Measurements from ENCODE around the gene TAMALIN. TPM values are rescaled to one million over a fixed set of nuclear protein-coding genes. Genes with fewer than 3 reads are reported as not detected.
A peak's percentile ranks its signal among the peaks of the same experiment; 100 is the strongest.

The TAMALIN gene
- total RNA-seq, 1 experiment from 2014 or later: not detected

- POLR2A ChIA-PET: interaction anchor here (1.5 to 2.0 kb wide), 4 partner anchors 8 to 47 kb away, joined by 5 to 7 read pairs (median 6); no protein-coding TSS in a partner anchor
- peak overlapping the region; percentile 78 for H3K4me3 Mint-ChIP-seq (ENCODE audit: unreplicated experiment)
These were observed 17.4 kb downstream of the TAMALIN start for GRCh38 chr12:52023976-52024688.

GRCh38 chr12:52024845-52025230, 18.1 kb downstream of the TAMALIN start:
- ChIA-PET POLR2A (interaction anchor here (0.7 to 2.2 kb wide), 8 partner anchors 12 to 123 kb away, joined by 3 to 33 read pairs (median 4); partner anchors contain the start of gene ATG101), CTCF (interaction anchor here (0.5 to 17.1 kb wide), 36 partner anchors 8 to 1520 kb away, joined by 3 to 560 read pairs (median 6); partner anchors contain the start of genes ANKRD33, ATG101, NR4A1 and SMIM41)
- Mint-ChIP-seq H3K4me3 (ENCODE audit: unreplicated experiment) (no peak overlapping the region), H3K27ac (ENCODE audit: low read depth, unreplicated experiment) (no peak overlapping the region), H3K27me3 (ENCODE audit: insufficient read depth, unreplicated experiment) (peaks cover 10% of the 10 kb centered on the region), H3K9me3 (ENCODE audit: unreplicated experiment) (no peaks in the 10 kb centered on the region), H3K4me1 (ENCODE audit: insufficient read depth, unreplicated experiment) (peaks cover 11% of the 10 kb centered on the region), H3K36me3 (ENCODE audit: insufficient read depth, unreplicated experiment) (no peaks in the 10 kb centered on the region)
- no peak for TF ChIP-seq CTCF (IDR thresholded peaks at IDR 0.05; ENCODE audit: unreplicated experiment)
- BruUV-seq (replicated peaks): no TSS peak
- intact Hi-C loops (cut with micrococcal nuclease): loop anchor here (1.0 to 2.0 kb wide), 6 partner anchors 32 to 130 kb away; partner anchors contain the start of gene ATG101
- no peak for DNase-seq (ENCODE audit: unreplicated experiment)

More at GRCh38 chr12:52023976-52024688, 17.4 kb downstream of the TAMALIN start:
- DNase-seq (ENCODE audit: unreplicated experiment): no peak
- H3K36me3 Mint-ChIP-seq (ENCODE audit: insufficient read depth, unreplicated experiment): no peaks in the 10 kb centered on the region
- CTCF ChIA-PET: interaction anchor here (0.5 to 17.1 kb wide), 23 partner anchors 9 to 555 kb away, joined by 3 to 560 read pairs (median 6); partner anchors contain the start of genes ATG101 and SMIM41
- intact Hi-C loops (cut with micrococcal nuclease): loop anchor here (1.0 to 2.0 kb wide), 2 partner anchors 20 to 129 kb away; no protein-coding TSS in a partner anchor
- H3K27ac Mint-ChIP-seq (ENCODE audit: low read depth, unreplicated experiment): peak overlapping the region; percentile 23
- H3K27me3 Mint-ChIP-seq (ENCODE audit: insufficient read depth, unreplicated experiment): peaks cover 12% of the 10 kb centered on the region
- H3K4me1 Mint-ChIP-seq (ENCODE audit: insufficient read depth, unreplicated experiment): peaks cover 11% of the 10 kb centered on the region
- TF ChIP-seq CTCF (IDR thresholded peaks at IDR 0.05; ENCODE audit: unreplicated experiment): no peak
- no TSS peak for BruUV-seq (replicated peaks)
- no peaks in the 10 kb centered on the region for H3K9me3 Mint-ChIP-seq (ENCODE audit: unreplicated experiment)

DNA sequence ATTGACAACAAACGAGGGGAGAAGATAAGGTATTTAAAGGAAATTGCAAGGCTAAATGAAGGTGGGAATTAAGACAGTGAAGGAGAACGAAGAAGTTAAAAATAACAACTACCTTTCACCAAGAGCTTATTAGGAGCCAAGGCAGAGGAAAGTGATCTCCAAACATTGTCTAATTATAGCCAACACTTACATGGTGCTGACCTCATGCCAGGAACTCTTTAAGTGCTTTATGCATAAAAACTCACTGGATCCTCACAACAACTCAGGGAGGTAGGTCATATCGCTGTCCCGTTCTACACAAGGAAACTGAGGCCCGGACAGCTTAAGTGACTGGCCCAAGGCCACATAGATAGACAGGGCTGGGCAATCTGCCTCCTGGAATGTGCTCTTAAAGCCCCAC, 19.5 kb downstream of the TAMALIN start:
- DNase-seq (ENCODE audit: unreplicated experiment): no peak
- no peak for TF ChIP-seq CTCF (IDR thresholded peaks at IDR 0.05; ENCODE audit: unreplicated experiment)
- CTCF ChIA-PET: interaction anchor here (0.6 to 17.1 kb wide), 39 partner anchors 9 to 960 kb away, joined by 3 to 560 read pairs (median 6); partner anchors contain the start of genes ANKRD33, ATG101, NR4A1 and SMIM41
- no peak overlapping the region for H3K27ac Mint-ChIP-seq (ENCODE audit: low read depth, unreplicated experiment)
- no peaks in the 10 kb centered on the region for H3K27me3 Mint-ChIP-seq (ENCODE audit: insufficient read depth, unreplicated experiment)
- peaks cover 11% of the 10 kb centered on the region for H3K4me1 Mint-ChIP-seq (ENCODE audit: insufficient read depth, unreplicated experiment)
- no peak overlapping the region for H3K4me3 Mint-ChIP-seq (ENCODE audit: unreplicated experiment)
- H3K9me3 Mint-ChIP-seq (ENCODE audit: unreplicated experiment): no peaks in the 10 kb centered on the region
- POLR2A ChIA-PET: interaction anchor here (0.9 to 2.2 kb wide), 3 partner anchors 26 to 45 kb away, joined by 3 to 33 read pairs (median 6); partner anchors contain the start of gene ATG101
- H3K36me3 Mint-ChIP-seq (ENCODE audit: insufficient read depth, unreplicated experiment): no peaks in the 10 kb centered on the region
- intact Hi-C loops (cut with micrococcal nuclease): no loop called here
- BruUV-seq (replicated peaks): no TSS peak

Data from MCF 10A (cell line).